Hypothalamus (tissue), 51 donors: ENCODE measurements around the gene RAB14.
A peak's percentile ranks its signal among the peaks of the same experiment; 100 is the strongest.
"Not testable (repeated sequence)": the region's sequence is repeated elsewhere in the genome, so short reads cannot be mapped to it uniquely, and the experiment has no call there.

ENCODE experiments used
- DNase-seq, 51 donors: peaks; one replicate each; lab custom pipeline; 2025; lab: John Stamatoyannopoulos, UW

RAB14 gene

DNA sequence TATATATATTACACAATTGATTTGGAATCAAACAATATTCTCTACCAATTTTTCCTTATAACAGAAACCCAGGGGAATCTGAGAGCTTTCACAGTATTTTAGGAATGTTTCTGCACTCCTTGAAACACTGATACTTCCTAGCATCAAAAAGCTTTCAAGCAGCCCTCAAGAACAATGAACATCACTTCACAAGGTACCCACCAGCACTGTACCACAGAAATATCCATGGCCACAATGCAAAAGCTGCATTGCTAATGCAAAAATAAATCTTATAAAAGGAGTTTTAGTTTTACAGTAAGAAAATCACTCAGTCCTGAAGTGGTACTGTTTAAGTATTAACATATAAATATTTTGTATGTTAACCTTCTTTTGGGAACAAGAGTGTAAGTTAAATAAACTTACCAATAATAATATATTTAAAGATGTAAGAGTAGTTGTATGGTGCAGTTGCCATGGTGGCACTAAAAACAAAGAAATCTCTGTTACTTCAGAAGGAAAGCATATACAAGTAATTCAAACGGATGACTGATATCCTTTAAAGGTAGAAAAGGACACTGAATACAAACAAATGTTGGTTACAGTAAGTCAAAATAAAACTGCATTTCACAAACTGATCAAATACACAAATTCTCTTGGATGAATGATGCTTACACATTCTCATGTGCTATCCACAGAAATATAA, 8.6 kb downstream of the RAB14 start:
- no peak for DNase-seq

DNA sequence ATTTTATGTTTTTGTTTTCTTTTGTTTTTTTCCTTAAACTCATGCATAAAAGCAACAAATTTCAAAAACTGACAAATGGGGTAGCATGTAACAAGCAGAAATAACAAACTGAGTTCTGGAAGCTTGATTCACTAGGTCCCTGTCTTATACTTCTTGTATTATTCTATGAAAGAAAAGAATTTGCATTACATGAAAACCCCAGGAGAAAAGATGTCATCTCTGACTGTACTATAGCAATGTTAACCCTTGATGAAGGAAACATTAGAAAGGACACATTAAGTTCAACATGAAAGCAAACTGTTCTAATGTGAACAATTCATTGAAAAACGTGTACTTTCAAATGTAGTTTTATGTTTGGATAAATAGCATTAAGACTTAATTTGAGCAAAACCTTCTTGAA, 9.2 kb downstream of the RAB14 start:
- DNase-seq, result no peak

DNA sequence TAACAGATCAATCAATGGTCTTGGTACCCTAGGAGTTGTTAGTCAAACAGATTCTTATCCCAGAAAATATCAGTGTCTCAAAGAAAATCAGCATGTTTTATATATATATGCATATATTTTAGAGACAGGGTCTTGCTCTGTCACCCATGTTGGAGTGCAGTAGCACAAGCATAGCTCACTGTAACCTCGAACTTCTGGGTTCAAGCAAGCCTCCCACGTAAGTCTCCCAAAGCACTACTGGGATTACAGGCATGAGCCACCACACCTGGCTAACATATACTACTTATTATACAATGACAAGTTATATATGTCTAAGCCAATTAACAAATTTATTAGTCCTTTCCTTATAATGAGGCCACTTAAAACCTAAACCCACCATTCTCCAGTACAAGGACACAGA, 10.4 kb downstream of the RAB14 start:
- DNase-seq, result no peak

DNA sequence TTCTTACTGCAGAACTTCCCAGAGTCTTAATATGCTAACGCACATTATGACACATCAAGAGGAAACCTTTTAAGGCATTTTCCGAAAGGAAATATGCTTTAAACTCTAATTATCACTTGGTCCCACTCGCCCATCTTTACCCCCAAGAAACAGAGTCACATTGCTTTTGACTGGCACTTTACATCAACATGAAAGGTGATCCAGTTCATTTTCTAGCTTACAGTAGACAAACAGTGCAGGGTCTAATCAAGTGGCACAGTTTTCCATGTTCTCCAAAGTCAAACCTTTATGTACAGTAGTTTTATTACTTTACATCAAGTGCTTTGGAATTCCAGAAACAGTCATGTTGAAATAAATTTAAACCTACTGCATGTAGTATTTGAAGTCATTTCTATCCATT, 12.0 kb downstream of the RAB14 start:
- no peak for DNase-seq

DNA sequence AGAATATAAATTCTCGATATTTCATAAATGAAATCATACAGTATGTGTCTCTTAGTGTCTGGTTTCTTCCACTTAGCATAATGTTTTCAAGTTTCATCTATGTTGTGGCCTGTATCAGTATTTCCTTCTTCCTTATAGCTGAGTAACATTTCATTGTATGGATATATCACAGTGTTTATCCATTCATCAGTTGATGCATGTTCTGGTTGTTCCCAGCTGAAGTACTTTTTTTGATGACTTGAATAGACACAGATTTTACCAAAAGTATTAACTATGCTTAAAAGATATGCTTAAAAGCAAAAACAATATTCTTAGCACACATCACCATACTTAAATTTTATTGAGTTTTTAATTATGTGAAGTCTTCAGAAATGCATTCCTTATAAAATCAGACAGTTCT, 12.7 kb downstream of the RAB14 start:
- DNase-seq, result no peak

GRCh38 chr9:121187636-121188305, 13.9 kb downstream of the RAB14 start:
- no peak for DNase-seq

DNA sequence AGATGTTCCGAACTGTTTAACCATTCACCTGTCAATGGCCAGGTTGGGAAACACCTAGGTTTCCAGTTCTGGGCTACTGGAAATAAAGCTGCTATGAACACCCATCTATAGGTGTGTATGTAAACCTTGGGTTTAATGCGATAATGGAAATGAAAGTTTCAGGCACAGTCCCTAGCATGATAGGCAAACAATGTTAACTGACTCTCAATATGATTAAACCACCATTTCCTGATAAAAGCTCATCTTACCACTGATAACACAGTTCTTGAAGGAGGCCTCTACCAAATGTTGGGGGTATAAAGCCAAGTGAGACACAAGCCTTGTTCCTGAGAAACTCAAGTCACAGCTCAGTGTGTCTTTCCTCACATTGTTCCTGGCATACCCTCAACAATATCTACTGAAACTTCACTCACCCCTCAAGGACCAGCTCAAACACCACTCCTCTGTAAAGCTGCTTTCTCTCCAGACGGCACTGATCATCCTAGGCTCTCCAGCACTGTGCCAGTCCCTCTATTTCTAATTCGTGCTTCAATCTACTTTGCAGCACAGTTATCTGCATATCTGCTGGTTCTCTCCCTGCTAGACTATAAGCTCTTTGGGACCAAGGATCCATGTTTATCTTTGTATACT, 15.8 kb downstream of the RAB14 start:
- no peak for DNase-seq

GRCh38 chr9:121185178-121185745, 16.4 kb downstream of the RAB14 start:
- no peak for DNase-seq

GRCh38 chr9:121184463-121184862, 17.2 kb downstream of the RAB14 start:
- no peak for DNase-seq

GRCh38 chr9:121183666-121184423, 17.8 kb downstream of the RAB14 start:
- DNase-seq, result no peak

GRCh38 chr9:121182989-121183388, 18.7 kb downstream of the RAB14 start:
- no peak for DNase-seq

DNA sequence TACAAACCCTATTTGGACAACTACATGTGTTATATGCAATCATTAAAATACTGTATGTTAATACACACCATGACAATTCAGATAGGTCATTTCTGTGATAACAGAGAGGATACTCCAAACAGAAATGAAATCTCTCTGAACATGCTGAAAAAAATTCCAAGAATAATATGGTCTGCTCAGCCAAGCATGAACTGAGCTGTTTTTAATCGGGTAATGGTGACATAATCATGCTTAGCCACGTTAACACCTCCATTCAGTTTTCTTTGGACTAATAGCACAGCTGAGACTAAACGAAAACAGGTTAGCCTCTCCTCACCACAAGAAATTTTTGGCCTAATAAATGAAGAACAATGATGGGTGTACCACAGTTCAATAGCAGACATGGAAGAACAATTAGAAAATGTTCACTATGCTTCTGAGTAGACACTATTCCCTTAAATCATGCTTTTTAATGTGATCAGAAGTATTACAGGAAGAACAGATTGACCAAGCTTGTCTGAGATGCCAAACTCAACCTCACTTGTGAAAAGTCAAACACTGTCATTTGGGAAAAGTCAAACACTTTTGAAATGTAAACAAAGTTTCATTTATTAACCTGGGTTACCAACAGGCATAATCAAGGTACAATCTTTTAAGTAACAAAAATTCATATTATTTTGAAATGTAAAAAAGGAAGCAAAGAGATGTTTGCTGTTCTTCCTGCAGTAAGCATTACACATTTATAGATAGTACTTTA, 19.4 kb downstream of the RAB14 start:
- DNase-seq, result no peak

DNA sequence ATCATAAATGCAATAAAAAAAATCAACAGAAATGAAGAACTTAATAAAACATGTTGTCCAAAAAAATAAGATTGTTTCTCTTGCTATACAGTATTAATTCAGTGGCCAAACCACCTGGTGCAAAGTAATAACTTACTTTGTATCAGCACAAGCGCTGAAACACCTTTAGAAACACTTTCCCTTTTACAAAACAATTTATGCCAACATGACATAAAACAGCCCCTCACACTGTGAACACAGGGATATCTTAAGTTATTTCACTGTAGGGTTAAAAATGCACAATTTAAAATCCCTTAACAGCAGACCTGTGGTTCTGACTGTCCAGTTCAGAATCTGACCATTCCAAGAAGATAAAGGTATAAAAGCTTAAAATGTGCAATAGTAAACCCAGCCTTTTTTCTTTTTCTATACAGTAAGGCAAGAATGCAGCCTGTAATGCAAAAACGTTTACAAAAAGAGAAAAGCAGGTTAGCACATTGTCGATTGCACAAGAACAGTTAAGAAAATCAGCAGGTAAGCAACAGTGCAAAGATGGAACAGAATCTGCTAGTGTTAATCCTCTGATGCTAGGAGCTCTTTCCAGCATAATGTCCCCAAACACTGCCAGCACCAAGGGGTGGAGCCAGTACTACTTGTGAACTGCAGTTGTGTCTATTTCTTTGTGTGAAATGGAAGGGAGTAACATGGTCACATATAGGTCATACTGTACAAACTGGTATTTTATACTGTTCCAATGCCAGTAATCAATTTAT, 21.6 kb downstream of the RAB14 start:
- peak in 2 of 51 donors; percentile 9 for DNase-seq

- DNase-seq, result not testable (repeated sequence)
Observed at GRCh38 chr9:121179373-121179721, 22.3 kb downstream of the RAB14 start.

GRCh38 chr9:121178676-121179372, 22.8 kb downstream of the RAB14 start:
- no peak for DNase-seq

- DNase-seq, result peak in 1 of 51 donors; percentile 6
Observed at GRCh38 chr9:121173501-121173900, 28.2 kb downstream of the RAB14 start.

DNA sequence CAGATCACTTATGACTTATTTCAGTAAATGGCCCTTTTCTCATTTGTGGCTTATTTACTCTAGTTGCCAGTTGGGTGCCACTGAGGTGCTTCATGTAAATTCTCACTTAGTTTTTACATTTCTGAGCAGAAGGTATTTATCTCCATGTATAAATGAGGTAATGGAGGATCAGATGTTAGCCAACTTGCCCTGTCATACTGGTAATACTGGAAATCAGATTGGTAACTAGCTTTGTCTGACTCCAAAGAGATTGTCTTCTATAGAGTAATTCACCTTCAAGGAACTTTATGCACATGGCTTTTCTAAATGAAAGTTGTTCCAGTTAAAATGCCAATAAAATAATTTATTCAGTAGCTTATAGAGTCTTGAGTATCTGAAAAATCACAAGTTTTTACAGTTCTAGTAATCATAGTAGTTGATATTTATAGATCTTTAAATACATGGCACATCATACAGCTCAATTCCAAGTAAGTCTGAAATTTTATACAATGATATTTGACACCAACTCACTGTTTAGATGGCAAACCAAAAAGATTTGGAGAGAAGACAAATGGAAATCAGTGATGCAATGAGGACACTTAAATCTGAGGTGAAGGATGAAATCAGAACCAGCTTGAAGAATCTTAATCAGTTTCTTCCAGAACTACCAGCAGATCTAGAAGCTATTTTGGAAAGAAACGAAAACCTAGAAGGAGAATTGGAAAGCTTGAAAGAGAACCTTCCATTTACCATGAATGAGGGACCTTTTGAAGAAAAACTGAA, 28.8 kb downstream of the RAB14 start:
- DNase-seq, result no peak

DNA sequence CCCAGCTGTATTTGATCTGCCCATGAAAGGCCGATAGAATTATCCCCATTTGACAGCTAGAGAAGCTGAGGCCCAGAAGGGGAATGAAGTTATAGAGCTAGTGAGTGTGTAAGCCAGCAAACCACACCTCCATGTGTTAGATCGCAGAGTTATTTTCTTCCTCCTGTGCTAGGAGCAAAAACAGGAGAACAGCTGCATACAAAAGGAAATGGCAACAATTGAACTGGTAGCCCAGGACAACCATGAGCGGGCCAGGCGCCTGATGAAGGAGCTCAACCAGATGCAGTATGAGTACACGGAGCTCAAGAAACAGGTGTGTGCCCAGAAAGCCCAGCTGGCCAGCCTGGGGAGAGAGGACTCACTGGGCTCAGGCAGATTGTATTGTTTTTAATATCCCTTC, 30.4 kb downstream of the RAB14 start:
- DNase-seq, result no peak
